GM12801 (cell line): ENCODE results near the gene OSCP1.

ENCODE experiments used
- CTCF ChIP-seq: IDR thresholded peaks from one replicate; pipeline ENCODE4 v1.5.1; 2011; ENCODE audit warnings: control low read depth; ENCODE audit not compliant: insufficient read length; ENCODE audit errors: extremely low read depth

The OSCP1 gene

DNA sequence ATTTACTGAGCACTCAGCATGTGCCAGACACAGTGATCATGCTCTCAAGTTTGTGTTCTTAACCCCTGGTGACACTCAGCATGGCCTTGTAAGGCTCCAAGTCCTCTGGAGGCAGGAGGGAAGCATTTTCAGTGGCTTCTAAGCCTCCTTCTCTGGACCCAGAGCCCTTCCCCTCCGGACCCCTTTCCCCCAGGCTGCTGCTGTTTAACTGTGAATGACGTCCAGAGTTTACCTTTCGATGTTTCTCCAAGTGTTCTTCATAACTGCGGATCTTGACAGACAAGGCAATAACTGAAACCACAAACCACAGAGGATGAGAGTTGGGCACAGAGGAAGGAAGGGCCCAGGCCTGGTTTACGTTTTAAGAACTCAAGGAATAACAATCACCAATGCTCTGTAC, 7.4 kb upstream of the OSCP1 start:
- no peak for TF ChIP-seq CTCF

- TF ChIP-seq CTCF, result no peak
Measured at GRCh38 chr1:36456391-36456928, 6.2 kb upstream of the OSCP1 start.

GRCh38 chr1:36455386-36455785, 5.1 kb upstream of the OSCP1 start:
- TF ChIP-seq CTCF, result no peak

GRCh38 chr1:36453600-36454388, 3.5 kb upstream of the OSCP1 start:
- no peak for TF ChIP-seq CTCF

DNA sequence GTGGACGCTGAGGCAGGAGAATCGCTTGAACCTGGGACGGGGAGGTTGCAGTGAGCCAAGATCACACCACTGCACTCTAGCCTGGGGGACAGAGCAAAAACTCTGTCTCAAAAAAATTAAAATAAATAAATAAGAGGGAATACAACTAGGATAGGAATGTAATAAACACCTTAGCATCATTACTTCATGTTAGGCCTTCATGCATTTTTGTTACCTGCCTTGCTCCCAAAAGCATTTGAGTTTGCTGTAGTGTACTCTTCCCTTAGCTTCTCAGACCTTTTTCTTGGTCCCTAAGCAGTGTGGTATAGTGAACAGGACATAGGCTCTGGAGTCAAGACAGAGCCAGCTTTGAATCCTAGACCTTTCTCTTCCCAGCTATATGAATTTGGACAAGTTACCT, 2.8 kb upstream of the OSCP1 start:
- no peak for TF ChIP-seq CTCF

DNA sequence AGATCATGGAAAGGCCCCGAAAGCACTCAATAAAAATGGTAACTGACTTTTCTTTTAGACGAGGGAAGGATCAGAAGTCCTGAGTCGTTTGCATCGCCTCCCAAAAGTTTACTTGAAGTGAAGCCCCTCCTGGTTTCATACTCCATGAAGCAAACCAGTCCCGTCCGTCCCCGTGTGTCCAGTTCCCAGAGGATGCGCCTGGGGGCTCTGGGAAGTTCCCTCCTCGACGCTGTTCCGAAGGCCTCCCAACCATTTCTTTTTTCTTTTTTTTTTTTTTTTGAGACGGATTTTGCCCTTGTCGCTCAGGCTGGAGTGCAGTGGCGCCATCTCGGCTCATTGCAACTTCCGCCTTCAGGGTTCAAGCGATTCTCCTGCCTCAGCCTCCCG, 661 bp upstream of the OSCP1 start:
- TF ChIP-seq CTCF, result no peak

GRCh38 chr1:36448530-36449056, 1.7 kb downstream of the OSCP1 start:
- no peak for TF ChIP-seq CTCF
